GM18519 (cell line): Measurements from ENCODE around the gene TMEM150C.

Experiments used
- ATAC-seq: cut with Tn5 transposase; IDR thresholded peaks from one replicate; pipeline ENCODE4 v1.9.1; 2021; ENCODE audit warnings: mild to moderate bottlenecking, moderate library complexity; ENCODE audit not compliant: unreplicated experiment, low FRiP score

The TMEM150C gene

GRCh38 chr4:82519072-82519471, 42.7 kb downstream of the TMEM150C start:
- ATAC-seq: no peak

GRCh38 chr4:82517043-82517442, 44.7 kb downstream of the TMEM150C start:
- ATAC-seq: no peak

- ATAC-seq: no peak
Measured at GRCh38 chr4:82515705-82516104, 46.1 kb downstream of the TMEM150C start.

DNA sequence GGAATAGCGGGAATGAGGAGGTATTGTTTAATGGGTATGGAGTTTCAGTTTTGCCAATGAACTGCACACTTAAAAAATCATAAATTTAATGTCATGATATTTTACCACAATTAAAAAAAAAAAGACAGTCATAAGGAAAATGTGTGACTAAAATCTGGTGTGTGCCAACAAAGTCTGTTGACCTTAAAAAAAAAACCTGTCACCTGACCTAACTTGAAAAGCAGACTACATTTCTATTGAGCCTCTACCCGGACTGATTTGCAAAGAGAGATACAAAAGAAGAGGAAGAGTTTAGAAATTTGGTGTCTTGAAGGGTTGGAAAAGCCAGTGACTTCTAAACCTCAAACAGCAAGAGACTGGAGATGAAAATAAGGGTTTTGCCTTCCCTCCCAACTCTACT, 48.4 kb downstream of the TMEM150C start:
- ATAC-seq: no peak

DNA sequence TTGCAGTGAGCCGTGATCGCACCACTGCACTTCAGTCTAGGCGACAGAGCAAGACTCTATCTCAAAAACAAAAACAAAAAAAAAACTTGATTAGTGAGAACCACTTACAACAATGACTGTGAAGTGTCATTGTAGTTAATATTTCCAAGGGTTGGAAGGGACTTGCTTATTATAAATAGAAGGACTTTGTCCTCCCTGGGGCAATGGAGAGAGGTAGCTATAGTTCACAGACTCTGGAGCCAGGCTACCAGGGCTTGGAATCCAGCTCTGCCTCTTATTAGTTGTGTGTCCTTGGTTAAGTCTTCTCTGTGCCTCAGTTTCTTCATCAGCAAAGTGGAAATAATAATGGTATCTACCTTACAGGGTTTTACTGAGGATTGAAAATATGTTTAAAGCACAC, 51.6 kb downstream of the TMEM150C start:
- no peak for ATAC-seq

DNA sequence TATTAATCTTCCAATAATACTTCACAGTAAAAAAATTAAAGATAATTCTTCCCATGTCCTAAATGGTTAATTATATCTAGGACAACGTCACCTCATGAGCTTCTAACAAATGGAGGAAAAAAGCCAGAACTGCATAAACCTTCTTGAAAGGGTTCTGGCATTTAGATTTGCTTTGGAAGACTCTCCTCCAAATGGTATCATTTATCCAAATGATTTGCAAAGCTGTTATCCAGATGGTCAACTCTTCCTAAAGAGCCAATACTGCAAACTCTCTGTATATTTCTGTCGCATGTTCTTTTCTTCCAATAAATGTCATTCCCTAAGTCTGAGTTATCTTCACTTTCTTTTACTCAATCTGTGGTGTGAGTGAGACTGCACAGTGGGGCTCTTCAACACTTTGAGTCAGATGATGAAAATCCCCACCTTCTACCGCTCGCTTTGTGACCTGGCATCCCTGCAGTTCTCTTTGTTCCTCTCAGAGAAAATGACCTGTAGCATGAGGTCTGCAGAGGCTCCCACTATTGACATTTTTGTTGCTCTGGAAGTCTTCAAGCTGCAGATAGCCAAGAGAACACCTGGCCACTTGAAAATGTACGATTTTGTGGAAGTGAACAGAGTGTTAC, 52.9 kb downstream of the TMEM150C start:
- ATAC-seq: no peak

GRCh38 chr4:82508011-82508410, 53.8 kb downstream of the TMEM150C start:
- no peak for ATAC-seq

GRCh38 chr4:82501154-82501442, 60.7 kb downstream of the TMEM150C start:
- ATAC-seq: no peak

DNA sequence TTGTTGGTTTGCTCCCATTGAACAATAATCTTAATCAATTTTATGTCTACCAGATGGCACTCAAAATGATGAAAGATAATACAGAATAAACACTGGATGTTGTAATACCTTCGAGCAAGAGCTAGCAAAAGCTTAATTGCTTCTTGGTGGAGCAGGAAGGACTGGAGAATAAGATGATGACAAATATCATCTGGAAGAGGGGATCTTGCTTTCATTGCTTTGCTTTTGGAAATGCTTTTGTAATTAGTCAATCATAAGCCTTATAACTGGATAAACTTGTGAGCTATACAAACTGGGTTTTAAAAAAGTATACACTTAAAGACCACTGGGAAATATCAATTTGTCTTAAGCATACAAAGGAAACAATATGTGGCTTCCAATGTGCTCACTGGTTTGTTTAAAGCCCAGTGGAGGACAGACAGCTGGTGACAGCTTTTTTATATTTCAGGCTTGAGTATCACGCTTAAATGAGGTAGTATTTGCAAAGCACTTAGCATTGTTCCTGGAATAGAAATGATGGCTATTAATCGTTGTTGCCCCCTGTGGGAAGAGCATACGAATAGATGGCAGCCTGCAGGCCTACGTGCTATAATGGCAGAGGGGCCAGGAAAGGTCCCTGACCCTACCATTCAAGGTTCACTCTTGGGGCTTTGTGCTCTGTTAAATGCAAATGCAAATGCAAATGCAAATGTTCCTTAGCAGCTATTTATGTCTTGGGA, 61.2 kb downstream of the TMEM150C start:
- ATAC-seq: no peak

GRCh38 chr4:82499738-82500434, 61.9 kb downstream of the TMEM150C start:
- ATAC-seq: no peak

- no peak for ATAC-seq
Measured at GRCh38 chr4:82496349-82496748, 65.4 kb downstream of the TMEM150C start.

GRCh38 chr4:82495666-82496065, 66.1 kb downstream of the TMEM150C start:
- ATAC-seq: no peak

DNA sequence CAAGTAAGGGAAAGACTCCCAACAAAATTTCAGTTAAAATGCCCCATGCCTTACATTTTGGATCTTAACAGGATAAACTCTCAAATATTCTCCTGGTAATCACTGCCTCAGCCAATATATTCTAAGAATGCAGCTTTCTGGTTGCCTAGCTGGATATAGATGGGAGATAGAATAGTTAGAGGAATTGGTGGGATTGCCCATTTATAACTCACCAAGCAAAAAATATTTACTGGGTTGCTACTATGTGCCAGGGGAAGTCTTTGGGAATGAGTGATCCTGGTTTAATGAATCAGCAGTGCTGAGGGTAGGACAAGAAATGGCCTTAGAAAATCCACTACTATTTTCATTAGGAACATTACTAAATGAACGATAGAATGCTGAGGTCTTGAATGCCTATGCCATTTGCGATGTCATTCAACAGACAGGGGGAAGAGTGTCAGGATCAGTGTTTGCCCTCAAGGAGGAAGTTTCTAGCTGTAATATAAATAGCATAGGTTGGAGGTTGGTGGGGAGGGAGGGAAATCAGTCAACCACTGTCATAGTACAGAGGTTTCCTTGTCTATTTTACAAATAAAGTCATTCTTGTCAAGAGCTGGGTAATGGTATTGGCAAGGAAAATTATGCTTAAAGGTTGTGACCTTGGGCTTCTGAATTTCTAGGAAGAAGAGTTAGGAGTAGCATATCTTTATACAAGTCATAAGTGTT, 67.9 kb downstream of the TMEM150C start:
- ATAC-seq: no peak

DNA sequence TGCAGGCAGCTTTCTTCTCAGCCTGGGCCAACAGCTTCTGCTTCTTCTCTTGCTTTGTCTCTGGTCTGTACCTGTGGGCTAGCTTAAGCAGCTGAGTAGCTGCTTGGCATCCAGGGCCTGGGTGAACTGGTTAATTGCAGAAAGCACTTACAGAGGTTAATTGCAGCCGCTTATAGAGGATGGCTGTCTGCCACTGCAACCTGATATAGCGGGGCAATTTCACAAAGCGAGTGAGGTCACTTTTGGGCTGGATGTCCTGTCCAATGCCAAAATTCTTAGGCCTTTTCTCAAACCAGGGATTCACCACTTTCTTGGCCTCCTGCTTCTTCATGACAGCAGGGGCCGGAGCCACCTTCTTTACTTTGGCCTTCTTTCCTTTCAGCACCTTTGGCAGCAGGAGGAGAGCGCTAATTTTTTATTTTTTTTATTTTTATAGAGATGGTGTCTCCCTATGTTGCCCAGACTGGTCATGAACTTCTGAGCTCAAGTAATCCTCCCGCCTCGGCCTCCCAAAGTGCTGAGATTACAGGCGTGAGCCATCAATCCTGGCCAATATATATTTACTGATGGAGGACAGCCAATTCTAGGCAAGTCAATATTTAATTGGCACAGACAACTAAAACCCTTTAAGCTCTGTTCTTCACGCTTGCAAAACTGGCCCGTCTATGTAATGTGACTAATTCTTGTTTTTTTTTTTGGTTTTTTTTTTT, 70.4 kb downstream of the TMEM150C start:
- no peak for ATAC-seq

- no peak for ATAC-seq
Measured at GRCh38 chr4:82489987-82490386, 71.8 kb downstream of the TMEM150C start.

GRCh38 chr4:82489076-82489475, 72.7 kb downstream of the TMEM150C start:
- ATAC-seq: no peak

DNA sequence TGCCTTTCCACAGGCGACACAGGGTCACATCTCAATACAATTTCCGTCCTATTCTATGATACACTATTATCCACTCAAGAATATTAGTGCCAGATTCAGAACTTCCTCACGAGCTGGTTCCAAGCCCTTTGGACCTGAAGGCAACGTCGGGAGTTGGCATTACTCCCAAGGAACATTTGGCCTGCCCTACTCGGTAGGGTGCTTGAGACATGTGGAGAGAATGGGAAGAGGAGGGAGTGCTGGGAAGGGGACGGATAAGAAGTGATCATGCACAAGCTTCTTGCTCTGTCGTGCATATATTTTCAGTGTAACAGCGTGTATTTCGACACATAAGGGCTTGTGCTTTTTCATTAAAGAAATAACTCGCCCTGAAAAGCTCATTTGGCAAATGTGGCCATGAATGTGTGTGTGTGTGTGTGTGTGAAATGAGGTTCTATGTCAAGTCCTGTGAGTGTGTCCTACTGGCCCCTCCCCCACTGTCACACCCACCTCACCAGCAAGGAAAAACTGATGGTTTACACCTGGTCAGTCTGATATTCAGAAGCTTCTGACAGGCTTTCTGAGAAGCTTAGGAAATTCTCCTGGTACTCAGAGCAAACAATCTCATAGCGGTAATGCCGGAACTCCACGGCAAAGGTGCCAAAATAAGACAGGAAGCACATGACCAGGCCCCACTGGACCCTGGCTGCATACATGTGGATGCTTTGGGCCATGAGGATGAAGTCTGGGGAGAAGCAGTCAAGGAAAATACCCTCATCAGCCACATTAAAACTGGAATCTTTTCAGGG, 76.6 kb downstream of the TMEM150C start:
- no peak for ATAC-seq

- no peak for ATAC-seq
Measured at GRCh38 chr4:82482387-82482786, 79.4 kb downstream of the TMEM150C start.

- ATAC-seq: no peak
Measured at GRCh38 chr4:82481506-82481840, 80.3 kb downstream of the TMEM150C start.
